ENCODE data around the gene OR2T6. TPM values are rescaled to one million over a fixed set of nuclear protein-coding genes. Genes with fewer than 3 reads are reported as not detected.

OR2T6 gene
- polyA plus RNA-seq, 2 of the 4 experiments (the other 2 are of a cell fraction) = not detected

DNA sequence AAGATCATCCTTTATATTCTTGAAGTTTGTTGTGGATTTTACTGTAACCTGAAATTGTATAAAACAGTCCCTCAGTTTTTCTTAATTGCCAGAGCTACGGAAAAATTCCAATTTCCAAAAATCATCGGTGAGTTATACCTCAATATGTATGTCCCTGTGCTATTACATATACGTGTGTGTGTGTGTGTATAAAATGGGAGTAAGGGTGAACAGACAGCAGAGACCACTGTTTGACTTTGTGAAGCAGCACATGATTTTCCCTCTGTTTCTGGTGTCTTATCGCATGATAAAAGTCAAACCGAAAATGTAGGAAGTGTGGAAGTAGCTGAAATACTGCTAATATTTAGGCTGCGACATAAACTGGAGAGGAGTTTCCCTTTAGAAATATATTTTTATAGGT is 28.5 kb downstream of the OR2T6 start:
- H3K9me3 ChIP-seq = peaks cover 8% of the 10 kb centered on the region; the same call in 2 of the 3 replicates
- ChIA-PET CTCF (no interaction called here), POLR2A (no interaction called here)
- 57% methylated on average over 6 of the region's 6 CpGs for WGBS (ENCODE audit: missing lambda C conversion rate)
- peak; percentile 14 to 30 for DNase-seq (ENCODE audit: low read depth in 1 of 2, low spot score in 1 of 2)
- no peaks in the 10 kb centered on the region for H3K4me1 ChIP-seq
- H3K4me2 ChIP-seq = no peak overlapping the region
- H3K4me3 ChIP-seq = no peak overlapping the region
- TF ChIP-seq HOXB13 (CRISPR knock-in tag; IDR thresholded peaks at IDR 0.05; ENCODE audit: low read depth) (no peak), SREBF2 (IDR thresholded peaks at IDR 0.05) (no peak), NFE2L2 (conservative IDR thresholded peaks at IDR 0.05; ENCODE audit: low read length) (no peak), FOXS1 (CRISPR knock-in tag; IDR thresholded peaks at IDR 0.05) (no peak), MAFK (IDR thresholded peaks at IDR 0.05; ENCODE audit: partially characterized antibody) (no peak), RCOR1 (IDR thresholded peaks at IDR 0.05; ENCODE audit: low read depth, low read length) (no peak), RARB (CRISPR knock-in tag; IDR thresholded peaks at IDR 0.05) (no peak), ZSCAN20 (CRISPR knock-in tag; IDR thresholded peaks at IDR 0.05) (no peak), SMC3 (IDR thresholded peaks at IDR 0.05) (no peak), NPAS2 (CRISPR knock-in tag; IDR thresholded peaks at IDR 0.05; ENCODE audit: borderline replicate concordance) (no peak), ZNF302 (CRISPR knock-in tag; IDR thresholded peaks at IDR 0.05) (no peak), HDAC2 (IDR thresholded peaks at IDR 0.05) (no peak), EHF (CRISPR knock-in tag; IDR thresholded peaks at IDR 0.05) (no peak), KDM5A (IDR thresholded peaks at IDR 0.05) (no peak), FOSL2 (IDR thresholded peaks at IDR 0.05) (no peak), FOSL2 (CRISPR knock-in tag; IDR thresholded peaks at IDR 0.05) (no peak)
- TF ChIP-seq, protein P1, sequence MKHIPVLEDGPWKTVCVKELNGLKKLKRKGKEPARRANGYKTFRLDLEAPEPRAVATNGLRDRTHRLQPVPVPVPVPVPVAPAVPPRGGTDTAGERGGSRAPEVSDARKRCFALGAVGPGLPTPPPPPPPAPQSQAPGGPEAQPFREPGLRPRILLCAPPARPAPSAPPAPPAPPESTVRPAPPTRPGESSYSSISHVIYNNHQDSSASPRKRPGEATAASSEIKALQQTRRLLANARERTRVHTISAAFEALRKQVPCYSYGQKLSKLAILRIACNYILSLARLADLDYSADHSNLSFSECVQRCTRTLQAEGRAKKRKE (CRISPR knock-in tag; IDR thresholded peaks at IDR 0.05; ENCODE audit: low read depth) = no peak
- TF ChIP-seq, protein P2, sequence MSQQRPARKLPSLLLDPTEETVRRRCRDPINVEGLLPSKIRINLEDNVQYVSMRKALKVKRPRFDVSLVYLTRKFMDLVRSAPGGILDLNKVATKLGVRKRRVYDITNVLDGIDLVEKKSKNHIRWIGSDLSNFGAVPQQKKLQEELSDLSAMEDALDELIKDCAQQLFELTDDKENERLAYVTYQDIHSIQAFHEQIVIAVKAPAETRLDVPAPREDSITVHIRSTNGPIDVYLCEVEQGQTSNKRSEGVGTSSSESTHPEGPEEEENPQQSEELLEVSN (IDR thresholded peaks at IDR 0.05; ENCODE audit: borderline replicate concordance, low read depth) = no peak
- TF ChIP-seq, protein P3, sequence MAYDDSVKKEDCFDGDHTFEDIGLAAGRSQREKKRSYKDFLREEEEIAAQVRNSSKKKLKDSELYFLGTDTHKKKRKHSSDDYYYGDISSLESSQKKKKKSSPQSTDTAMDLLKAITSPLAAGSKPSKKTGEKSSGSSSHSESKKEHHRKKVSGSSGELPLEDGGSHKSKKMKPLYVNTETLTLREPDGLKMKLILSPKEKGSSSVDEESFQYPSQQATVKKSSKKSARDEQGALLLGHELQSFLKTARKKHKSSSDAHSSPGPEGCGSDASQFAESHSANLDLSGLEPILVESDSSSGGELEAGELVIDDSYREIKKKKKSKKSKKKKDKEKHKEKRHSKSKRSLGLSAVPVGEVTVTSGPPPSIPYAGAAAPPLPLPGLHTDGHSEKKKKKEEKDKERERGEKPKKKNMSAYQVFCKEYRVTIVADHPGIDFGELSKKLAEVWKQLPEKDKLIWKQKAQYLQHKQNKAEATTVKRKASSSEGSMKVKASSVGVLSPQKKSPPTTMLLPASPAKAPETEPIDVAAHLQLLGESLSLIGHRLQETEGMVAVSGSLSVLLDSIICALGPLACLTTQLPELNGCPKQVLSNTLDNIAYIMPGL (CRISPR knock-in tag; IDR thresholded peaks at IDR 0.05; ENCODE audit: borderline replicate concordance) = no peak
- TF ChIP-seq, protein P4, sequence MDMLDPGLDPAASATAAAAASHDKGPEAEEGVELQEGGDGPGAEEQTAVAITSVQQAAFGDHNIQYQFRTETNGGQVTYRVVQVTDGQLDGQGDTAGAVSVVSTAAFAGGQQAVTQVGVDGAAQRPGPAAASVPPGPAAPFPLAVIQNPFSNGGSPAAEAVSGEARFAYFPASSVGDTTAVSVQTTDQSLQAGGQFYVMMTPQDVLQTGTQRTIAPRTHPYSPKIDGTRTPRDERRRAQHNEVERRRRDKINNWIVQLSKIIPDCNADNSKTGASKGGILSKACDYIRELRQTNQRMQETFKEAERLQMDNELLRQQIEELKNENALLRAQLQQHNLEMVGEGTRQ (IDR thresholded peaks at IDR 0.05) = no peak
- TF ChIP-seq, protein P5, sequence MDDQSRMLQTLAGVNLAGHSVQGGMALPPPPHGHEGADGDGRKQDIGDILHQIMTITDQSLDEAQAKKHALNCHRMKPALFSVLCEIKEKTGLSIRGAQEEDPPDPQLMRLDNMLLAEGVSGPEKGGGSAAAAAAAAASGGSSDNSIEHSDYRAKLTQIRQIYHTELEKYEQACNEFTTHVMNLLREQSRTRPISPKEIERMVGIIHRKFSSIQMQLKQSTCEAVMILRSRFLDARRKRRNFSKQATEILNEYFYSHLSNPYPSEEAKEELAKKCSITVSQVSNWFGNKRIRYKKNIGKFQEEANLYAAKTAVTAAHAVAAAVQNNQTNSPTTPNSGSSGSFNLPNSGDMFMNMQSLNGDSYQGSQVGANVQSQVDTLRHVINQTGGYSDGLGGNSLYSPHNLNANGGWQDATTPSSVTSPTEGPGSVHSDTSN (IDR thresholded peaks at IDR 0.05) = no peak
- peak; percentile 100 for FAIRE-seq
- ATAC-seq = peak in 1 of 2 experiments; percentile 68; a peak in 1 of 6 replicates
- H3K27ac ChIP-seq = no peak overlapping the region

DNA sequence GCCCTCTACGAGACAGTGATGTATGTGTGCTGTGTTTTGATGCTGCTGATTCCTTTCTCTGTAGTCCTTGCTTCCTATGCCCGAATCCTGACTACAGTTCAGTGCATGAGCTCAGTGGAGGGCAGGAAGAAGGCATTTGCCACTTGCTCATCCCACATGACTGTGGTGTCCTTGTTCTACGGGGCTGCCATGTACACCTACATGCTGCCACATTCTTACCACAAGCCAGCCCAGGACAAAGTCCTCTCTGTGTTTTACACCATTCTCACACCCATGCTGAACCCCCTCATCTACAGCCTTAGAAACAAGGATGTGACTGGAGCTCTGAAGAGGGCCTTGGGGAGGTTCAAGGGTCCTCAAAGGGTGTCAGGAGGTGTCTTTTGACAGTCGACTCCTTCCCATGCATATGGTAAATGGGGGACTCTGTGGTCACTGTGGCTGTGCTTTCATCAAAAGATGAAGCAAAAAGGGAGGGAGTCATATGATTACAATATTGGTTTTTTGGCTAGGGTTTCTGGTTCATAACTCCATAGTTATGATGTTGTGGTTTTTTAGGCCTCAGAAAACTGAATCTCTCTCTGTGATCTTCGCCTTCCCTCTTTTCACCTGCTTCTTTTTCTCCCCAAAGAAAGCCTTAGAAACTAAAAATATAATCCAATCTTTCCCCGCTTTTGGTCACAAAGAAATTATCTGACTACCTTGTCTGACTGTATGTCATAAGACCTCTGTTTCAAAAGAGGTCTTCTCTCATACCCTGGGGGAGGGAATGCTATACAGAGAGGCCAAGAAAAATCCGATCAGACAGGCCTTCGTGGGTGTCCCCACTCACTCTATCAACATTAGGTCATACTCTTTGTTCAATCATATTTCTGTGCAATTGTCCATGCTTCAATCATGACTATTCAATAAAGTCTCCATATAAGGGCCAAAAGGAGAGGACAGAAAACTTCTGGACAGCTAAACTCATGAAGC is 31.5 kb downstream of the OR2T6 start:
- H3K4me1 ChIP-seq = no peaks in the 10 kb centered on the region
- POLR2A ChIA-PET = no interaction called here
- no peak for FAIRE-seq
- TF ChIP-seq TP53 (CRISPR knock-in tag; IDR thresholded peaks at IDR 0.05) (no peak), JUNB (IDR thresholded peaks at IDR 0.05) (no peak), CBX2 (IDR thresholded peaks at IDR 0.05; ENCODE audit: borderline replicate concordance, low read depth) (no peak), HDAC2 (IDR thresholded peaks at IDR 0.05) (no peak), MYC (IDR thresholded peaks at IDR 0.05; ENCODE audit: borderline replicate concordance, low read length) (no peak), RARB (CRISPR knock-in tag; IDR thresholded peaks at IDR 0.05) (no peak), POLR2A (IDR thresholded peaks at IDR 0.05; ENCODE audit: low read length) (no peak), MAFK (IDR thresholded peaks at IDR 0.05; ENCODE audit: partially characterized antibody) (no peak), HOXB13 (CRISPR knock-in tag; IDR thresholded peaks at IDR 0.05; ENCODE audit: low read depth) (no peak)
- TF ChIP-seq, protein P4 (IDR thresholded peaks at IDR 0.05) = no peak
- TF ChIP-seq, protein P6, sequence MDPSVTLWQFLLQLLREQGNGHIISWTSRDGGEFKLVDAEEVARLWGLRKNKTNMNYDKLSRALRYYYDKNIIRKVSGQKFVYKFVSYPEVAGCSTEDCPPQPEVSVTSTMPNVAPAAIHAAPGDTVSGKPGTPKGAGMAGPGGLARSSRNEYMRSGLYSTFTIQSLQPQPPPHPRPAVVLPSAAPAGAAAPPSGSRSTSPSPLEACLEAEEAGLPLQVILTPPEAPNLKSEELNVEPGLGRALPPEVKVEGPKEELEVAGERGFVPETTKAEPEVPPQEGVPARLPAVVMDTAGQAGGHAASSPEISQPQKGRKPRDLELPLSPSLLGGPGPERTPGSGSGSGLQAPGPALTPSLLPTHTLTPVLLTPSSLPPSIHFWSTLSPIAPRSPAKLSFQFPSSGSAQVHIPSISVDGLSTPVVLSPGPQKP (IDR thresholded peaks at IDR 0.05; ENCODE audit: low read depth, low read length) = no peak
- TF ChIP-seq, protein P7, sequence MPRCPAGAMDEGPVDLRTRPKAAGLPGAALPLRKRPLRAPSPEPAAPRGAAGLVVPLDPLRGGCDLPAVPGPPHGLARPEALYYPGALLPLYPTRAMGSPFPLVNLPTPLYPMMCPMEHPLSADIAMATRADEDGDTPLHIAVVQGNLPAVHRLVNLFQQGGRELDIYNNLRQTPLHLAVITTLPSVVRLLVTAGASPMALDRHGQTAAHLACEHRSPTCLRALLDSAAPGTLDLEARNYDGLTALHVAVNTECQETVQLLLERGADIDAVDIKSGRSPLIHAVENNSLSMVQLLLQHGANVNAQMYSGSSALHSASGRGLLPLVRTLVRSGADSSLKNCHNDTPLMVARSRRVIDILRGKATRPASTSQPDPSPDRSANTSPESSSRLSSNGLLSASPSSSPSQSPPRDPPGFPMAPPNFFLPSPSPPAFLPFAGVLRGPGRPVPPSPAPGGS (IDR thresholded peaks at IDR 0.05) = no peak

More for the DNA sequence above, 31.5 kb downstream of the OR2T6 start:
- ATAC-seq (no peak), DNase-seq (ENCODE audit: low read depth in 1 of 2, low spot score in 1 of 2) (no peak)
- H3K27ac ChIP-seq = no peak overlapping the region
- CTCF ChIA-PET = no interaction called here
- WGBS (ENCODE audit: missing lambda C conversion rate) = 2% methylated on average over 8 of the region's 8 CpGs
- no peak overlapping the region for H3K4me3 ChIP-seq
- H3K9me3 ChIP-seq = peaks cover 10% of the 10 kb centered on the region; the same call in 2 of the 3 replicates
- no peak overlapping the region for H3K4me2 ChIP-seq
